SU-DHL-6 (cell line): ENCODE data around the gene KIF4A.
"Not testable (repeated sequence)": the region's sequence is repeated elsewhere in the genome, so short reads cannot be mapped to it uniquely, and the experiment has no call there.

Source experiments
- H2AFZ ChIP-seq: fragments of 200-600 bp; sonication (generic); 2 replicates; pipeline ENCODE4 v1.6.1; 2014; ENCODE audit warnings: low read depth, mild to moderate bottlenecking, moderate library complexity, mixed read lengths, antibody characterized with exemption, low read length; ENCODE audit not compliant: severe bottlenecking
- H3F3A ChIP-seq: fragments of 200-600 bp; shearing (Covaris generic); 2 replicates; pipeline ENCODE4 v1.6.0; 2016; ENCODE audit warnings: antibody characterized with exemption, mild to moderate bottlenecking; ENCODE audit not compliant: insufficient read depth
- H3K27ac ChIP-seq: fragments of 200-600 bp; sonication (generic); 2 replicates; pipeline ENCODE4 v1.5.1; 2016; ENCODE audit warnings: low read depth, mild to moderate bottlenecking, low read length, moderate library complexity, mixed read lengths
- H3K27me3 ChIP-seq: fragments of 200-600 bp; sonication (generic), shearing (Covaris generic); 2 replicates; pipeline ENCODE4 v1.6.0; 2014; ENCODE audit warnings: mild to moderate bottlenecking, low read length
- H3K36me3 ChIP-seq: fragments of 200-600 bp; sonication (generic); 2 replicates; pipeline ENCODE4 v1.6.1; 2014; ENCODE audit warnings: mild to moderate bottlenecking, low read length, mixed read lengths
- H3K4me2 ChIP-seq: fragments of 300-600, 200-600 bp; shearing (Covaris generic), sonication (generic); 2 replicates; pipeline ENCODE4 v1.6.0; 2014; ENCODE audit warnings: low read length, low read depth, mild to moderate bottlenecking; ENCODE audit not compliant: poor library complexity, severe bottlenecking
- H3K4me3 ChIP-seq: fragments of 200-600 bp; sonication (generic); 2 replicates; pipeline ENCODE4 v1.5.1; 2014; ENCODE audit warnings: antibody characterized with exemption, low read length, mild to moderate bottlenecking, mixed read lengths; ENCODE audit not compliant: insufficient read depth, poor library complexity, severe bottlenecking
- H3K79me2 ChIP-seq: fragments of 200-600 bp; sonication (generic); 2 replicates; pipeline ENCODE4 v1.6.1; 2014; ENCODE audit warnings: mild to moderate bottlenecking, low read length, moderate library complexity; ENCODE audit not compliant: insufficient read depth
- H3K9ac ChIP-seq: fragments of 200-600 bp; sonication (generic); 2 replicates; pipeline ENCODE4 v1.7.0; 2014; ENCODE audit warnings: mild to moderate bottlenecking, low read length
- H3K9me2 ChIP-seq: fragments of 200-600 bp; sonication (generic); replicated peaks from 2 replicates; pipeline ENCODE4 v1.6.1; 2014; ENCODE audit warnings: low read length; ENCODE audit not compliant: insufficient read depth
- H3K9me3 ChIP-seq: fragments of 200-600 bp; sonication (generic); 2 replicates; pipeline ENCODE4 v1.6.1; 2014; ENCODE audit warnings: low read length, mixed read lengths; ENCODE audit not compliant: insufficient read depth
- H4K20me1 ChIP-seq: fragments of 200-600 bp; sonication (generic); 2 replicates; pipeline ENCODE4 v1.6.1; 2014; ENCODE audit warnings: low read depth, mild to moderate bottlenecking, antibody characterized with exemption, low read length, moderate library complexity, mixed read lengths
- EZH2phosphoT487 ChIP-seq: fragments of 200-600 bp; sonication (generic), shearing (Covaris generic); conservative IDR thresholded peaks from 2 replicates; pipeline ENCODE4 v1.6.1; 2018; ENCODE audit warnings: mild to moderate bottlenecking, antibody characterized with exemption, low read length, moderate library complexity, mixed read lengths
- TF ChIP-seq, protein P1 (sequence below): fragments of 200-600 bp; sonication (generic); IDR thresholded peaks from one replicate; pipeline ENCODE4 v1.5.1; 2017; ENCODE audit warnings: antibody characterized with exemption, mild to moderate bottlenecking, low read length, moderate library complexity; ENCODE audit not compliant: insufficient read depth, poor library complexity, severe bottlenecking

Gene KIF4A

DNA sequence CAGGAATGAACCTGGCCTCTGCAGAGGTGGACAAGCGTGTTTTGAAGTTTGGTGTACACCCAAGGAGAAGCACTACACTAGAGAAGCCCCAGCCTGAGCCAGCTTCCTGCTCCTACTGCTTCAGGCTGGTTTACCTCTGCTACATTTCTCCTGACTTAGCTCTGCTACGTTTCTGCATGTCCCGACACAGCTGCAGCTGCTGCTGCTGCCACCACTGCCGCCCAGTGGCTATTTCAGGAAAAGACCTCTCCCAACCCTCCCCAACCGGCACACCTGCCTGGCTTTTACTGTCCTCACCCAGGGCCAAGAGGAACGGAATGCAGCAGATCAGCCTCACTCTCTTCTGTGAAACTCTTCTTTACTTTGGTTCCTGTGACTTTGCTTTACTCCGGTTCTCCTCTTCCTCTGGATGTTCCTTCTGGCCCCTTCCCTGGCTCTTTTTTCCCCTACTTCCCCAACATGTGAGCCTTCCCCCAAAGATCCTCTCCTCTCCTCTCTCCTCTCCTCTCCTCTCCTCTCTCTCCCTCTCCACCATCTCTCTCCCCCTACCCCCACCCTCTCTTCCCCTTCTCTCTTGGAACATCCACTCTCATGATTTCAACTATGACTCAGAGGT, 26.8 kb upstream of the KIF4A start:
- Histone ChIP-seq H2AFZ (no peak overlapping the region), H3K27me3 (no peaks in the 10 kb centered on the region)
- no peak for TF ChIP-seq EZH2phosphoT487
- TF ChIP-seq, protein P1, sequence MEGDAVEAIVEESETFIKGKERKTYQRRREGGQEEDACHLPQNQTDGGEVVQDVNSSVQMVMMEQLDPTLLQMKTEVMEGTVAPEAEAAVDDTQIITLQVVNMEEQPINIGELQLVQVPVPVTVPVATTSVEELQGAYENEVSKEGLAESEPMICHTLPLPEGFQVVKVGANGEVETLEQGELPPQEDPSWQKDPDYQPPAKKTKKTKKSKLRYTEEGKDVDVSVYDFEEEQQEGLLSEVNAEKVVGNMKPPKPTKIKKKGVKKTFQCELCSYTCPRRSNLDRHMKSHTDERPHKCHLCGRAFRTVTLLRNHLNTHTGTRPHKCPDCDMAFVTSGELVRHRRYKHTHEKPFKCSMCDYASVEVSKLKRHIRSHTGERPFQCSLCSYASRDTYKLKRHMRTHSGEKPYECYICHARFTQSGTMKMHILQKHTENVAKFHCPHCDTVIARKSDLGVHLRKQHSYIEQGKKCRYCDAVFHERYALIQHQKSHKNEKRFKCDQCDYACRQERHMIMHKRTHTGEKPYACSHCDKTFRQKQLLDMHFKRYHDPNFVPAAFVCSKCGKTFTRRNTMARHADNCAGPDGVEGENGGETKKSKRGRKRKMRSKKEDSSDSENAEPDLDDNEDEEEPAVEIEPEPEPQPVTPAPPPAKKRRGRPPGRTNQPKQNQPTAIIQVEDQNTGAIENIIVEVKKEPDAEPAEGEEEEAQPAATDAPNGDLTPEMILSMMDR, result no peak

DNA sequence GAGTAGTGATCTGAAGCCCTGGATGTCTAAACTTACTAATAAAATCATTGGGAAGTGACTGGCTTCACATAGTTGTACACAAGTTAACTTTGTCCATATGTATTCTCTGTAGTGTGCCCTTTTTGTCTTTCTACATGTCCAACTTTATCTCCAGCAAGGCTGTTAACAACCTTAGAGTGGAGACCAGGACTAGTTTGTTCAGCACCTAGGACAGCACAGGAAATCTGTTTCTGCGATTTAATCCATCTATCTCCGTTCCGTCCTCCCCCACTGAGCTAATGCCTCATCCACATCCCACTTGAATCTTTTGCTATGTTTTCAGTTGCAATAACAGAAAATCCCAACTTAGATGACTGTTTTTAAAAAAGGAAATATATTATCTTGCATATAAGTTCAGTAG, 25.1 kb upstream of the KIF4A start:
- TF ChIP-seq, protein P1, result no peak
- no peak for TF ChIP-seq EZH2phosphoT487
- no peak overlapping the region for H3K4me2 ChIP-seq
- no peaks in the 10 kb centered on the region for H3F3A ChIP-seq
- H3K9me2 ChIP-seq, result no peaks in the 10 kb centered on the region
- H4K20me1 ChIP-seq, result no peaks in the 10 kb centered on the region
- H3K9me3 ChIP-seq, result no peaks in the 10 kb centered on the region
- no peak overlapping the region for H3K27ac ChIP-seq
- no peaks in the 10 kb centered on the region for H3K27me3 ChIP-seq
- no peaks in the 10 kb centered on the region for H3K79me2 ChIP-seq
- no peak overlapping the region for H3K4me3 ChIP-seq
- no peak overlapping the region for H3K9ac ChIP-seq
- H3K36me3 ChIP-seq, result no peaks in the 10 kb centered on the region
- no peak overlapping the region for H2AFZ ChIP-seq

More for the DNA sequence above, 26.8 kb upstream of the KIF4A start:
- Histone ChIP-seq H3K79me2 (no peaks in the 10 kb centered on the region), H4K20me1 (no peaks in the 10 kb centered on the region), H3F3A (no peaks in the 10 kb centered on the region), H3K4me2 (no peak overlapping the region), H3K9me2 (no peaks in the 10 kb centered on the region), H3K36me3 (no peaks in the 10 kb centered on the region), H3K9me3 (no peaks in the 10 kb centered on the region), H3K9ac (no peak overlapping the region), H3K4me3 (no peak overlapping the region), H3K27ac (no peak overlapping the region)

DNA sequence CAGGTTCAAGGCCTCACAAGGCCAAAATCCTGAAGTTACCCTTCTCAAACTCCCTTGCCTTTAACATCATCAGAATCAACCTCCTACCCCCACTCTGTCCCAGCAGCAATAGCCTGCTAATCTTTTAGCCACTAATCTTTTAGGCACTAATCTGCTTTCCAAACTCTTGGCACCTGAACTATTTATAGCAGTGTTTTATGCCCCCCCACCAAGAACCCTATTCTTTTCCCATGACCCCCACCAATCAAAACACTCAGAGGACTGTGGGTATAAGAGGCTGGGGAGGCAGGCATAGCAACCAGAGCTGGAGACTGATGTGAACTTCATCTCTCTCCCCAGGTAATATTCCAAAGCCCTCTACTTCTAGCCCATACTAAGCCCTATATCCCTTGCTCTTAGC, 21.9 kb upstream of the KIF4A start, which contains the start of gene ARR3:
TSS of gene ARR3 (plus strand) at position 301 of the 400 bp plus-strand sequence. CDS start 1,052 bp downstream, outside the sequence.
- Histone ChIP-seq H3K27ac (no peak within 1 kb of the TSS), H3K36me3 (no peaks in the 10 kb centered on the region), H3K9ac (no peak within 1 kb of the TSS), H2AFZ (no peak within 1 kb of the TSS), H3K4me2 (no peak within 1 kb of the TSS), H3F3A (no peaks in the 10 kb centered on the region), H3K9me3 (no peaks in the 10 kb centered on the region), H3K27me3 (no peaks in the 10 kb centered on the region), H4K20me1 (no peaks in the 10 kb centered on the region), H3K79me2 (no peaks in the 10 kb centered on the region), H3K4me3 (no peak within 1 kb of the TSS), H3K9me2 (no peaks in the 10 kb centered on the region)
- TF ChIP-seq, protein P1, result no peak
- TF ChIP-seq EZH2phosphoT487, result no peak

DNA sequence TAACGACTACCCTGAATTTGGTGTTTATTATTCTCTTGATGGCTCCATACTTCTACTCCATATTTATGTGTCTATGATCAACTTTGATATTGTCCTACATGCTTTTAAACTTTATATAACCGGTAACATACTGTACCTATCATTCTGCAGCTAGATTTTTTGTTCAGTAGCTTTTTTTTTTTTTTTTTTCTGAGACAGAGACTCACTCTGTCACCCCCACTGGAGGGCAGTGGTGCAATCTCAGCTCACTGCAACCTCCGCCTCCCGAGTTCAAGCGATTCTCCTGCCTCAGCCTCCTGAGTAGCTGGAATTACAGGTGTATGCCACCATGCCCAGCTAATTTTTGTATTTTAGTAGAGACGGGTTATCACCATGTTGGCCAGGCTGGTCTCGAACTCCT, 15.9 kb upstream of the KIF4A start:
- not testable (repeated sequence) for H3K79me2 ChIP-seq, H2AFZ ChIP-seq, H3K27ac ChIP-seq, H4K20me1 ChIP-seq, H3K9me3 ChIP-seq, H3K9me2 ChIP-seq, H3K4me2 ChIP-seq, H3K27me3 ChIP-seq, H3K36me3 ChIP-seq, H3K9ac ChIP-seq, H3F3A ChIP-seq, H3K4me3 ChIP-seq
